Astrocyte (in vitro differentiated cells and primary cell): ENCODE measurements around the gene TPM1. TPM values are rescaled to one million over a fixed set of nuclear protein-coding genes. Genes with fewer than 3 reads are reported as not detected.

Source experiments
- DNase-seq: peaks from one replicate; pipeline ENCODE4 v3.0.0-alpha.2; 2010; ENCODE audit warnings: low read depth
- FAIRE-seq: peaks from 2 replicates; lab custom pipeline; 2011; peaks lifted over from hg19 to GRCh38; lab: Jason Lieb, UNC
- H2AFZ ChIP-seq: 2 replicates; pipeline ENCODE4 v1.6.0; 2012; ENCODE audit warnings: low read depth, low read length, inconsistent platforms
- H3K27ac ChIP-seq: 2 replicates; pipeline ENCODE4 v1.5.1; 2011; ENCODE audit warnings: low read depth, low read length, inconsistent platforms
- H3K27me3 ChIP-seq: 2 replicates; pipeline ENCODE4 v1.6.0; 2011; ENCODE audit warnings: low read length, inconsistent platforms; ENCODE audit not compliant: insufficient read depth
- H3K36me3 ChIP-seq: 2 replicates; pipeline ENCODE4 v1.5.1; 2011; ENCODE audit warnings: low read length, inconsistent platforms; ENCODE audit not compliant: insufficient read depth
- H3K4me1 ChIP-seq: 2 replicates; pipeline ENCODE4 v1.5.1; 2011; ENCODE audit warnings: low read length, inconsistent platforms; ENCODE audit not compliant: insufficient read depth
- H3K4me2 ChIP-seq: 2 replicates; pipeline ENCODE4 v1.6.0; 2012; ENCODE audit warnings: low read length, inconsistent platforms
- H3K4me3 ChIP-seq: 2 replicates; pipeline ENCODE4 v1.5.1; 2011; ENCODE audit warnings: low read depth, mild to moderate bottlenecking, low read length, inconsistent platforms; ENCODE audit not compliant: insufficient read depth
- H3K79me2 ChIP-seq: 2 replicates; pipeline ENCODE4 v1.6.0; 2012; ENCODE audit warnings: mild to moderate bottlenecking, low read length, inconsistent platforms; ENCODE audit not compliant: insufficient read depth
- H3K9ac ChIP-seq: 2 replicates; pipeline ENCODE4 v1.6.0; 2012; ENCODE audit warnings: mild to moderate bottlenecking, low read length, inconsistent platforms
- H3K9me3 ChIP-seq: 2 replicates; pipeline ENCODE4 v1.5.1; 2012; ENCODE audit warnings: low read depth, mild to moderate bottlenecking, low read length, inconsistent platforms; ENCODE audit not compliant: insufficient read depth
- H4K20me1 ChIP-seq: 2 replicates; pipeline ENCODE4 v1.6.0; 2012; ENCODE audit warnings: low read length, inconsistent platforms; ENCODE audit not compliant: insufficient read depth
- H3K27ac Mint-ChIP-seq: one replicate; pipeline ENCODE4 v1.8.0; 2021; ENCODE audit warnings: mild to moderate bottlenecking, mixed read lengths; ENCODE audit not compliant: unreplicated experiment
- H3K27me3 Mint-ChIP-seq: one replicate; pipeline ENCODE4 v1.8.0; 2021; ENCODE audit warnings: low read depth, mixed read lengths; ENCODE audit not compliant: unreplicated experiment
- H3K36me3 Mint-ChIP-seq: one replicate; pipeline ENCODE4 v1.8.0; 2021; ENCODE audit warnings: low read depth, mixed read lengths; ENCODE audit not compliant: unreplicated experiment
- H3K4me1 Mint-ChIP-seq: one replicate; pipeline ENCODE4 v1.8.0; 2021; ENCODE audit warnings: low read depth, mixed read lengths; ENCODE audit not compliant: unreplicated experiment
- H3K4me3 Mint-ChIP-seq: one replicate; pipeline ENCODE4 v1.8.0; 2021; ENCODE audit warnings: mild to moderate bottlenecking, moderate library complexity, mixed read lengths; ENCODE audit not compliant: unreplicated experiment
- H3K9me3 Mint-ChIP-seq: one replicate; pipeline ENCODE4 v1.8.0; 2021; ENCODE audit warnings: mild to moderate bottlenecking, mixed read lengths; ENCODE audit not compliant: unreplicated experiment
- EZH2 ChIP-seq: IDR thresholded peaks from 2 replicates; pipeline ENCODE4 v1.6.1; 2012; ENCODE audit warnings: mild to moderate bottlenecking, low read length, inconsistent platforms; ENCODE audit not compliant: insufficient read depth
- total RNA-seq: library from RNA; stranded (reverse); gene quantifications from 2 replicates; pipeline ENCODE4 v1.2.1, GENCODE V29; 2021
- TF ChIP-seq, protein P1 (sequence below): IDR thresholded peaks from 2 replicates; pipeline ENCODE4 v1.5.1; 2011; ENCODE audit warnings: low read depth, mild to moderate bottlenecking, inconsistent platforms, low read length, moderate library complexity; ENCODE audit not compliant: insufficient read depth

Gene TPM1
- total RNA-seq, 1 donor from 2014 or later: 2,922 TPM

DNA sequence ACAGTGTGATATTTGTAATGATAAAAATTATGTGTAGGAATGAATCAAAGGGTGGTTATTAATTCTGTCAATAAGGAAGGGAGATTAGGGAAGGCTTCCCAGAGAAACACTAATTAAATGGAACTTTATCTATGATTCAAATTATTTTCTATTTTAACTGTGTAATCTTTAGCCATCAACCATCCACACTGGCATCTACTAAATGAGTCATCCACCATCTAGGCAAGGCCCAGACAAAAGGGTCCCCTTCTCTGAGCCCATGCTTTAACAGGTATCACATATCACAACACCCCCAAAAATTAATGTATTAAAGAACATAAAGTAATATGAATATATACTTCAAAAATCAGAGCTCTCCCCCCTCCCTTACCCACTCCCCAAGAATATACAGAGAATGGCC is 19.9 kb upstream of the TPM1 start:
- H3K4me1 ChIP-seq: peaks cover 47% of the 10 kb centered on the region
- H2AFZ ChIP-seq: no peak overlapping the region
- no peaks in the 10 kb centered on the region for H3K9me3 ChIP-seq
- peak overlapping the region; percentile 57 for H3K9ac ChIP-seq
- no peaks in the 10 kb centered on the region for H3K36me3 ChIP-seq
- no peaks in the 10 kb centered on the region for H3K27me3 ChIP-seq
- no peaks in the 10 kb centered on the region for H3K79me2 ChIP-seq
- no peak for TF ChIP-seq EZH2
- TF ChIP-seq, protein P1, sequence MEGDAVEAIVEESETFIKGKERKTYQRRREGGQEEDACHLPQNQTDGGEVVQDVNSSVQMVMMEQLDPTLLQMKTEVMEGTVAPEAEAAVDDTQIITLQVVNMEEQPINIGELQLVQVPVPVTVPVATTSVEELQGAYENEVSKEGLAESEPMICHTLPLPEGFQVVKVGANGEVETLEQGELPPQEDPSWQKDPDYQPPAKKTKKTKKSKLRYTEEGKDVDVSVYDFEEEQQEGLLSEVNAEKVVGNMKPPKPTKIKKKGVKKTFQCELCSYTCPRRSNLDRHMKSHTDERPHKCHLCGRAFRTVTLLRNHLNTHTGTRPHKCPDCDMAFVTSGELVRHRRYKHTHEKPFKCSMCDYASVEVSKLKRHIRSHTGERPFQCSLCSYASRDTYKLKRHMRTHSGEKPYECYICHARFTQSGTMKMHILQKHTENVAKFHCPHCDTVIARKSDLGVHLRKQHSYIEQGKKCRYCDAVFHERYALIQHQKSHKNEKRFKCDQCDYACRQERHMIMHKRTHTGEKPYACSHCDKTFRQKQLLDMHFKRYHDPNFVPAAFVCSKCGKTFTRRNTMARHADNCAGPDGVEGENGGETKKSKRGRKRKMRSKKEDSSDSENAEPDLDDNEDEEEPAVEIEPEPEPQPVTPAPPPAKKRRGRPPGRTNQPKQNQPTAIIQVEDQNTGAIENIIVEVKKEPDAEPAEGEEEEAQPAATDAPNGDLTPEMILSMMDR: no peak
- Mint-ChIP-seq H3K27me3 (no peaks in the 10 kb centered on the region), H3K9me3 (peaks cover 3% of the 10 kb centered on the region), H3K27ac (peak overlapping the region; percentile 84), H3K4me1 (peaks cover 27% of the 10 kb centered on the region), H3K36me3 (no peaks in the 10 kb centered on the region), H3K4me3 (no peak overlapping the region)
- DNase-seq (no peak), FAIRE-seq (no peak)
- H3K4me2 ChIP-seq: peak overlapping the region; percentile 70
- no peaks in the 10 kb centered on the region for H4K20me1 ChIP-seq
- H3K27ac ChIP-seq: peak overlapping the region; percentile 91
- no peak overlapping the region for H3K4me3 ChIP-seq

DNA sequence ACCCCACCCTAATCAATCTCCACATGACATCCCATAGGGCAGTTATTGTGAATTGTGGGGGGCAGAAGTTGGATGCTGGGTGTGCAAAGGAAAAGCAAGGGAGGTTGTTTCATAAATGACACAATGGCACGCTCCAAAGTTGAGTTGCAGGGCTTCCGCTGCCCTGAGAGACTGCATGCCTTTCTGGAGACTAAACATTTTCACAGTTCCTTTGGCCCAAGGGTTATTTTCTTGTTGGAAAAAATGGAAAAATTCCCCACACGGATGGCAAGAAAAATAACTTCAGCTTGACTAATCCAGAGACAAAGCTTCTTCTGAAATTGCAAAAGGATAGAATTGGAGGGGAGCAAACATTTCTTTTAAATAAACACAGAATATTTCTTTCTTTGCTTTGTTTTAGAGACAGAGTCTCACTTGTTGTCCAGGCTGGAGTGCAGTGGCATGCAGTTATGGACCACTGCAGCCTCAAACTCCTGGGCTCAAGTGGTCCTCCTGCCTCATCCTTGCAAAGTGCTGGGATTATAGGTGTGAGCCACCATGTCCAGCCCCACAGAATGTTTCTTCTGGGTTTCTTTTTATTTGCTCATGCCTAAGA is 19.1 kb upstream of the TPM1 start:
- H3K27ac Mint-ChIP-seq: peak overlapping the region; percentile 84
- FAIRE-seq: peak; percentile 78

More for the DNA sequence above, 19.1 kb upstream of the TPM1 start:
- peak overlapping the region; percentile 5 for H3K4me3 ChIP-seq
- no peaks in the 10 kb centered on the region for H3K9me3 ChIP-seq
- no peaks in the 10 kb centered on the region for H3K79me2 ChIP-seq
- no peaks in the 10 kb centered on the region for H3K27me3 Mint-ChIP-seq
- H3K27ac ChIP-seq: peak overlapping the region; percentile 91
- no peak overlapping the region for H3K4me3 Mint-ChIP-seq
- H3K4me1 Mint-ChIP-seq: peaks cover 27% of the 10 kb centered on the region
- no peaks in the 10 kb centered on the region for H3K36me3 Mint-ChIP-seq
- H3K9ac ChIP-seq: peak overlapping the region; percentile 57
- TF ChIP-seq, protein P1: no peak
- TF ChIP-seq EZH2: no peak
- H4K20me1 ChIP-seq: no peaks in the 10 kb centered on the region
- H3K27me3 ChIP-seq: no peaks in the 10 kb centered on the region
- H3K4me2 ChIP-seq: peak overlapping the region; percentile 70
- H3K36me3 ChIP-seq: no peaks in the 10 kb centered on the region
- peak; percentile 88 for DNase-seq
- peaks cover 46% of the 10 kb centered on the region for H3K4me1 ChIP-seq
- H2AFZ ChIP-seq: peak overlapping the region; percentile 59
- peaks cover 3% of the 10 kb centered on the region for H3K9me3 Mint-ChIP-seq
